Urinary bladder (tissue), 4 donors: ENCODE data around the gene LOXL1. TPM values are rescaled to one million over a fixed set of nuclear protein-coding genes. Genes with fewer than 3 reads are reported as not detected.

ENCODE experiments used
- DNase-seq: peaks from one replicate; pipeline ENCODE4 v3.0.0-alpha.2; 2015; ENCODE audit errors: extremely low spot score
- H3K27ac ChIP-seq: one replicate; pipeline ENCODE4 v1.5.1; 2013; ENCODE audit warnings: low read depth, mild to moderate bottlenecking, moderate library complexity
- H3K36me3 ChIP-seq: one replicate; pipeline ENCODE4 v1.6.1; 2013; ENCODE audit warnings: mild to moderate bottlenecking, moderate library complexity; ENCODE audit not compliant: insufficient read depth
- H3K4me1 ChIP-seq: one replicate; pipeline ENCODE4 v1.6.1; 2013; ENCODE audit warnings: mild to moderate bottlenecking, moderate library complexity; ENCODE audit not compliant: insufficient read depth
- H3K4me3 ChIP-seq: one replicate; pipeline ENCODE4 v1.5.1; 2013; ENCODE audit warnings: low read depth, low read length
- WGBS: extraction: QIAGEN DNeasy Blood & Tissue Kit; methylation state at CpG from one replicate; pipeline ENCODE4 v1.1.7; 2013; 5-methylcytosine and 5-hydroxymethylcytosine counted together
- polyA plus RNA-seq: library from polyadenylated mRNA; stranded (reverse); fragments of 200-250 nt; gene quantifications from one replicate; pipeline ENCODE4 v1.2.3, GENCODE V29; 2013
- total RNA-seq: library from RNA; depleted of rRNA; stranded (reverse); fragments of >200 nt; gene quantifications from one replicate; pipeline ENCODE4 v1.2.3, GENCODE V29; 2014
- donor health status: healthy with polysubstance abuse.
- donor health status: healthy.

LOXL1 gene
- total and polyA plus RNA-seq, 2 donors = 56.2 to 57.9 TPM

- no peak overlapping the region for H3K4me3 ChIP-seq
- peaks cover 1% of the 10 kb centered on the region for H3K4me1 ChIP-seq
- 79% methylated on average over 13 of the region's 13 CpGs for WGBS
- H3K27ac ChIP-seq = no peak overlapping the region
- no peaks in the 10 kb centered on the region for H3K36me3 ChIP-seq
- no peak for DNase-seq
Observed at GRCh38 chr15:73984208-73984979, 58.1 kb downstream of the LOXL1 start.

GRCh38 chr15:73985101-73985873 is 59.0 kb downstream of the LOXL1 start:
- WGBS = 83% methylated on average over 13 of the region's 13 CpGs
- no peak for DNase-seq
- H3K27ac ChIP-seq = no peak overlapping the region
- H3K4me3 ChIP-seq = no peak overlapping the region
- H3K4me1 ChIP-seq = peaks cover 1% of the 10 kb centered on the region
- no peaks in the 10 kb centered on the region for H3K36me3 ChIP-seq

DNA sequence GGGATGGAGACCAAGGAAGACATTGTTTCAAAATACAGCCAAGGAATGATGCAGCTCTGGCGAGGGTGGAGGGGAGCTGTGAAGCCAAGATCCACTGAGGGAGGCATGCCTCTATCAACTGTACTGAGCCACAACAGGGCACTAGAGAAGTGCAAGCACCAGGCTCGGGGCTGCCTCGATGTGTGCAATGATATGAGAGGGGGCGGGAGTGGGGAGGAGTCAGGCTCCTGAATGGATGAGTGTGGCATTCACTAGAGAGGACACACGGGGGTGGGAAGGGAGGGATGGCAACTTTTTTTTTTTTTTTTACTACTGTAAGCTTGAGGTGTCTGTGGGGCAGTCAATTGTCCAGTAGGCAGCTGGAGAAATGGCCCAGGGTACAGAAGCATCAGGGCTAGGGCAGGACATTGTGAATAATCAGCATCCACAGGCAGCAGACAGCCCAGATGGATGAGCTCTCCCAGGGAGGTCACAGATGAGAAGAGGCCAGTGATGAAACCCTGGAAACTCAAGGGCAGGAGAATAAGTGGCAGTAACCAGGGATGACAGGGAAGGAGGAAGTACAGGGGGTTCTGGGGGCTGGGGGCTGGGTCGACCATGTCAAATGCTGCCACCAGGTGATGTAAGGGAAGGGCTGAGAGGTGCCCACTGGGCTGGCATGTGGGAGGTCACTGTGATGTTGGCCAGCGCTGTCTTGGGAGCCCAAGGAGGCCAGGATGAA is 60.0 kb downstream of the LOXL1 start:
- Histone ChIP-seq H3K4me3 (no peak overlapping the region), H3K4me1 (peaks cover 1% of the 10 kb centered on the region), H3K27ac (no peak overlapping the region), H3K36me3 (no peaks in the 10 kb centered on the region)
- 51% methylated on average over 7 of the region's 7 CpGs for WGBS
- DNase-seq = no peak

DNA sequence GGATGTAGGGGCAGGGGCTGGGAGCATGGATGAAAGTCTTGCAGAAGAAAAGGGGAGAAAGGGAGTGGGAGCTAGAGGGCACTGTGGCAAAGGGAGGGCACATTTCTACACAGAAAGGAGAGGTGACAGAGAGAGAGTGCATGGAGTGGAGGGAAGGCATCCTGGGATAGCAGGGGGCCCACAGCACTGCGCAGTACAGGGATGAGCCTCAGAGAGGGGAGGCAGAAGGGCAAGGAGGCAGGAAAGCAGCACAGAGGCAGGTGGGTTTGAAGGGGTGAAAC is 60.5 kb downstream of the LOXL1 start:
- Histone ChIP-seq H3K4me3 (no peak overlapping the region), H3K27ac (no peak overlapping the region), H3K4me1 (peaks cover 1% of the 10 kb centered on the region), H3K36me3 (no peaks in the 10 kb centered on the region)
- WGBS = 92% methylated on average over 1 of the region's 1 CpG
- no peak for DNase-seq

DNA sequence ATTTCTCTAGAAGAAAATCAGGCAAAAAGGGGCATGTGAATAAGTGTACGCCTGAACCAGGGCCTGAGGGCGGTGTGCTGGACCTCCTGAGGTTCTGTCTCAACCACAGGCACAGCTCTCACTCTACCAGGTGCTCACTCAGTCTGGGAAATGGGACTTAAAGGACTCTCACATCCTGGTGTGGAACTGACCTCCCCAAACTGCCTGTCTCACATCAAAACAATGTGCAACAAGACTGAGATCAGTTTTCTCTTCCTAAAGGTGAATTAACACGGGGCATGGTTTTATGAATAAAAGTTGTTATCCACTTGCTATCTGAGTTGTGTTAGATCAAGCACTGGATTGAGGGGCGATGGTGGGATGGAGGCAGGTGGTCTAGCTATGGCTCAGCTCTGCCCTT is 61.0 kb downstream of the LOXL1 start:
- DNase-seq = no peak
- WGBS = 93% methylated on average over 4 of the region's 4 CpGs
- H3K36me3 ChIP-seq = no peaks in the 10 kb centered on the region
- H3K27ac ChIP-seq = no peak overlapping the region
- peaks cover 1% of the 10 kb centered on the region for H3K4me1 ChIP-seq
- no peak overlapping the region for H3K4me3 ChIP-seq

GRCh38 chr15:73987681-73988444 is 61.6 kb downstream of the LOXL1 start:
- Histone ChIP-seq H3K4me3 (no peak overlapping the region), H3K36me3 (no peaks in the 10 kb centered on the region), H3K27ac (no peak overlapping the region), H3K4me1 (peaks cover 1% of the 10 kb centered on the region)
- no peak for DNase-seq
- 74% methylated on average over 9 of the region's 9 CpGs for WGBS

DNA sequence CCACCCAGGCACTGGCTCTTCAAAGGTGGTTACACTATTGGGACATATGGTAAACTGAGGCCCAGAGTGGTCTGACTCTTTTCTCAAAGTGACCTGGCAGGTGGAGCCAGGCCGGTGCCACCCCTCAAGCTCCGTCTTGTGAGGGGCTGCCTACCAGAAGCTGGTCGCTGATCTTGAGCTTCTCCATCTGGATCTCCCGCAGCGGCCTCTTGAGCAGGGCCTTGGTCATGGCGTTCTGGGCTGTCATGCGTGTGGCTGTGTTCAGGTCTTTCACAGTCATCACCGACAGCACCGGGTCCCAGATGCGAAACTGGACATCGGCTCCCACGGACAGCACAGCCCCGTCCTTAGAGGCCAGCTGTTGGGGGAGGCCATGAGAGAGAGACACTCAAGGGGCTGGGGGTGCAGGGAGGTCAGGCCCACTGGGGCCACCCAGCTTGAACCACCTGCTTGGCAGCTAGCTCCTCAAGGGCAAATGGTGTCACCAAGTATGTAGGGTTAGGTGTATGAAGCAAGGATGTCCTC is 62.2 kb downstream of the LOXL1 start:
- Histone ChIP-seq H3K4me3 (no peak overlapping the region), H3K36me3 (no peaks in the 10 kb centered on the region), H3K27ac (no peak overlapping the region), H3K4me1 (peaks cover 1% of the 10 kb centered on the region)
- 95% methylated on average over 13 of the region's 13 CpGs for WGBS
- no peak for DNase-seq

DNA sequence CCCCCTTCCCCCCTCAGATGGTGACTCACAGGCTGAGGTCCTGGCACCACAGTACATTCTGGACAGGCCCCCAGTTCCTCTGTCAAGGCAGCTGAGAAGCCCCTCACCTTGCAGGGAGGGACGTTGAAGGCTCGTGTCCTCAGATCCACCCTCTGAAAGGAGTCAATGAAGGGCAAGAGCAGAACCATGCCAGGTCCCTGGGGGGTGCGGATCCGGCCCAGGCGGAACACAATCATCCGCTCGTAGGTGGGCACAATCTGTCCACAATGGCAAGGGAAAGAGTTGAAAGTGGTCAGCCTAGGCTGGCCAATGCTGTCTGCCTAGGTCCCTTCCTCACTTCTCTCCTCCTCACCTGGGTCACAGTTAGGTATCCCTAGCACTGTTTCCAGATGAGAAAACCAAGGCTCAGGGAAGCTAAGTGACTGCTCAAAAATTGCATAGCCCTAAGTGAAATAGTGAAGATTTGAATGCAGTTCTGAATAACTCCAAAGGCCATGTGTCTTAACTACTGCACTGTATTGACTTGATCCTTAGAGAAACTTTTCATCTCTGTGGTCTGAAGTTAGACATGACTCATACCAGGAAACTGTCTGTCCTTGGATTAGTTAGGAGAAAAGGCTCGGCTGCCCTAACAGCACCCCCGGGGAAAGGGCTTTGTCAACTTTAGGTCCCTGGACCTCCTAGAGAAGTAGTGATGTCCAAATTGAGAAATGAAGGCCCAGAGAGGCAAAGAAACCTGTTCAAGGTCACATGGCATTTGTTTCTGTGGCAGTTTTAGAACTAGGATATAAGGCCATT is 62.9 kb downstream of the LOXL1 start:
- Histone ChIP-seq H3K36me3 (no peaks in the 10 kb centered on the region), H3K4me3 (no peak overlapping the region), H3K4me1 (no peaks in the 10 kb centered on the region), H3K27ac (peak overlapping the region; percentile 55)
- 78% methylated on average over 9 of the region's 9 CpGs for WGBS
- no peak for DNase-seq

- Histone ChIP-seq H3K4me3 (no peak overlapping the region), H3K4me1 (no peaks in the 10 kb centered on the region), H3K27ac (no peak overlapping the region), H3K36me3 (no peaks in the 10 kb centered on the region)
- DNase-seq = no peak
- 65% methylated on average over 9 of the region's 9 CpGs for WGBS
Observed at GRCh38 chr15:73990250-73991005, 64.2 kb downstream of the LOXL1 start.

DNA sequence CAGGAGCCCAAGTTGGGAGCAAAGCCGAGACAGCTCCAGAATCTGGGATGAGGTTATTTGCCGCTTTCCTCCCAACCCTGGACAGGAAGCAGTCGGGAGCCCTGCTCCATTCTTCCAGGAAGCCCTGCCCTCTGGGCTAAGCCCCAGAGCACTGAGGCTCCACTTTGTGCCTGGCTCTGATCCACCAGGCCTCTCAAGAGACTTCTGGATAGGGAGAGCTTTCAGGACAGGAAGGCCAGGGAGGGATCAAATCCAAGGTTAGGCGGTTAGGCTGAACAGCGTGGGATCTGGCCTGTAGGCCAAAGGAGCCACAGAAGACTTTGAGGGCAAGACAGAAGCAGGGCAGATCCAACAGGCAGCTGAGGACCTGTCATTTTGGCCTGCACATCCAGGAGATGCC is 65.0 kb downstream of the LOXL1 start:
- Histone ChIP-seq H3K4me1 (no peaks in the 10 kb centered on the region), H3K36me3 (no peaks in the 10 kb centered on the region), H3K27ac (peak overlapping the region; percentile 33), H3K4me3 (peak overlapping the region; percentile 81)
- no peak for DNase-seq
- WGBS = 18% methylated on average over 5 of the region's 5 CpGs

DNA sequence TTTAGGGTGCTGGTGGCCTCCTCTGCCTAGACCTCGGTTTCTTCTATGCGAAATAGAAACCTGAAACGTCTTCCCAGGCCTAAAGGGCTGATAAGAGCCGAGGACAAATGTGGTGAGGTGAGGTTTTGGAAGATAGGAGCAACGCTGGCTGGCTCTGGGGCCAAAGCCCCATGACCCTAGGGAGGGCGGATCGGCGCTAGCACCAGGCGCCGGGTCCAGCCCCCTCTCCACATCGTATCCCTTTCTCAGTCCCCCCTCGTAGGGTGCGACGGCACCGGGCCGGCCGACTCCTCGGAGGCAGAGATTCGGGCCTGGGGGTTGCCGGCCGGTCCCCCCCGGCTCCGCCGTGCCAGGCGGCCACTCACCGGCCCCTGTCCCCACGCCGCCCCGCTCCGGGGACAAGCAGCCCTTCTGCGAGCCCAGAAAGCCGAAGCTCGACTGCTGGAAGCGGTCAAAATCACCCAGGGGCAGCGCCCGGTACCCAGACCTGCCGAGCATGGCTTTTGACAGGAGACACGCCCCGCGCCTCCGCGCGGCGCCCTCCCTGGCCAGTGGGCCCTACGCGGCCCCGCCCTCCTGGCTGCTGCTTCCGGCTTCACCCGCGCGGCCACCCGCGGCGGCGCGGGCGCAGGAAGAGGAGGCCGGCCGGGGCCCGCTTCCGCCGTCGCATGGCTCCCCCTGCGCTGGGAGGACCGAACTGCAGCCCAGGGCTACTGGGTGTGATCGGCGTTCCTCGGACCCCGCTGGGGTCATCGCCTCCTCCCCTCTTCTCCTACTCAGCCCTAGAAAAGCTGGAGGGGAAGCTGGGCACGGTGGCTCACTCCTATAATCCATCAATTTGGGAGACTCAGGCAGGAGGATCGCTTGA is 65.7 kb downstream of the LOXL1 start, which contains the start of gene STOML1:
Gene STOML1, minus strand, starts transcription at position 570 of the 868 bp plus-strand sequence. Its CDS starts 72 bp downstream, at position 498.
- Histone ChIP-seq H3K4me3 (peak within 1 kb of the TSS; percentile 81), H3K36me3 (no peaks in the 10 kb centered on the region), H3K4me1 (no peaks in the 10 kb centered on the region), H3K27ac (peak within 1 kb of the TSS; percentile 40)
- DNase-seq = peak; percentile 47
- under 1% methylated on average over 72 of the region's 72 CpGs for WGBS
